Neuron (in vitro differentiated cells): ENCODE data around the gene TNFRSF8.

Experiments used
- H2AFZ ChIP-seq: one replicate; pipeline ENCODE4 v1.6.1; 2013; ENCODE audit warnings: low read depth, mild to moderate bottlenecking, inconsistent platforms, low read length, moderate library complexity
- H3K27me3 ChIP-seq: one replicate; pipeline ENCODE4 v1.6.1; 2013; ENCODE audit warnings: low read length; ENCODE audit not compliant: insufficient read depth
- H3K36me3 ChIP-seq: one replicate; pipeline ENCODE4 v1.6.1; 2013; ENCODE audit warnings: low read length; ENCODE audit not compliant: insufficient read depth
- H3K4me1 ChIP-seq: one replicate; pipeline ENCODE4 v1.6.1; 2013; ENCODE audit warnings: low read length; ENCODE audit not compliant: insufficient read depth
- H3K4me3 ChIP-seq: 2 replicates; pipeline ENCODE4 v1.5.1; 2013; ENCODE audit warnings: mild to moderate bottlenecking, low read length, moderate library complexity
- H3K9me3 ChIP-seq: one replicate; pipeline ENCODE4 v1.6.1; 2013; ENCODE audit warnings: low read length

Gene TNFRSF8

DNA sequence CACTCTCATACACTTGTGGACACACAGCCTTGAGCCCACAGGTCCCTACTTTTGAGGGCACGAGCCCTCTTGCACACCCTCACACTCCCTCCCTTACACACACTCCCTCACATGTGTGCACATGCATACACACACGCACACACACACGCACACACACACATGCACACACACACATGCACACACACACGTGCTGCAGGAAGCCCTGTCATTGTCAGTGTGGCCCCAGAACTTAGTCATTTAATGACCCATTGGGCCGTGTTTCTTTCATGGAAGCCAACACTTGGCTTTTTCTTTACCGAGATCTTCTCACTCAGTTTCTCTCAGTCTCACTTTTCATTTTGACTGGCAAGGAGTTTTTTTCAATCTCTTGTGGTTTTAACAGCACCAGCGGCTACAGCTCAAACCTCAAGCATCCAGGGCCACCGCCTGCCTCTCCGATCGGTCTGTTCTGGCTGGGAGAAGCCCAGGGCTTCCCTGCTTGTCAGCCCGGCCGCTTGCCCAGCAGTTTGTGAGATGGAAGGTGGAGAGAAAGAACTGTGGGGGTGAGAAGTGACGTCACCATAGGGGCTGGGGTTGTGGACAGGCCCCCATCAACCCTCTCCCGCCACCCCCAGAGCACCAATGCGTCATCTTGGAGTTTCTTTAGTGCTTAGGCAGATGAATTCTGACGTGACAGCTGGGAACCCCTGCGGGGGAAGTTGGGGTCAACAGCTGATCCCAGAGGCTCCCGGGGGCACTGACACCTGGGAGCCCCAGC, 15.8 kb upstream of the TNFRSF8 start:
- H3K27me3 ChIP-seq = no peaks in the 10 kb centered on the region
- H3K4me3 ChIP-seq = no peak overlapping the region
- H3K36me3 ChIP-seq = no peaks in the 10 kb centered on the region
- H3K9me3 ChIP-seq = no peaks in the 10 kb centered on the region
- H2AFZ ChIP-seq = no peak overlapping the region
- H3K4me1 ChIP-seq = peaks cover 15% of the 10 kb centered on the region

- Histone ChIP-seq H3K27me3 (no peaks in the 10 kb centered on the region), H3K4me3 (no peak overlapping the region), H3K36me3 (no peaks in the 10 kb centered on the region), H2AFZ (no peak overlapping the region), H3K4me1 (peaks cover 26% of the 10 kb centered on the region), H3K9me3 (no peaks in the 10 kb centered on the region)
Observed at GRCh38 chr1:12048372-12048771, 14.7 kb upstream of the TNFRSF8 start.

DNA sequence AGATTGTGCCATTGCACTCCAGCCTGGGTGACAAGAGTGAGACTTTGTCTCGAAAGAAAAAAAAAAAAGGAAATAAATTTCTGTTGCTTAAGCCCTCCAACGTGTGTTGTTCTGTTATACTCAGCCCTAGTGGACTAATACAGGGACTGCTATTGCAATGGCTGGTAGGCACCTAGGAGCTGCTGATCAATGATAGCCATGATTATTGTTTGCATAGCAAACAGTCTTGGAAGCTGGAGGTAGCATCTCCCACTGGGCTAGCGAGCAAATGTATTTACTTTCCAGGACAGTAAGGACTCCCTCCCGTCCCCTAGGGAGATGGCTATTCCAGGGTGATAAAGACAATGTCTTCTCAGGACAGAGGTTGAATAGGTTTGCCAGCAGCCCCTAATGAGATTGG, 13.5 kb upstream of the TNFRSF8 start:
- Histone ChIP-seq H3K36me3 (no peaks in the 10 kb centered on the region), H3K4me1 (peaks cover 38% of the 10 kb centered on the region), H3K4me3 (no peak overlapping the region), H3K27me3 (no peaks in the 10 kb centered on the region), H3K9me3 (no peaks in the 10 kb centered on the region), H2AFZ (no peak overlapping the region)

DNA sequence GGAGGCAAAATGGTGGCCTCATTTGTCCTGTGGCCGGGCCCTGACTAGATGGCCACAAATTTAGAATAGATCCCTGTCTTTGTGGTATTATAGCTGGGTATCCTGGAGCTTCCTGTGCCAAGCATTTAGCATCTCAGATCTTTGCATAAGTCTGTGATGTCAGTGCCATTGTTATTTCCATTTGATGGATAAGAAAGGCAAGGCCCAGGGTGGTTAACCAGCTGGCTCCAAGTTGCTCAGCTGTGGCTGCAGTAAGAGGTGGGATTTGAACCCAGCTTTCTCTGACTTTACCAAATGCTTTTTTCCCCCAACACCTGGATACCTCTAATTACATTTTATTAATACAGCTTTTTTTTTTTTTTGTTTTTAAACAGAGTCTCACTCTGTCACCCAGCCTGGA, 11.7 kb upstream of the TNFRSF8 start:
- Histone ChIP-seq H2AFZ (no peak overlapping the region), H3K27me3 (no peaks in the 10 kb centered on the region), H3K4me1 (peaks cover 42% of the 10 kb centered on the region), H3K4me3 (no peak overlapping the region), H3K36me3 (no peaks in the 10 kb centered on the region), H3K9me3 (no peaks in the 10 kb centered on the region)

DNA sequence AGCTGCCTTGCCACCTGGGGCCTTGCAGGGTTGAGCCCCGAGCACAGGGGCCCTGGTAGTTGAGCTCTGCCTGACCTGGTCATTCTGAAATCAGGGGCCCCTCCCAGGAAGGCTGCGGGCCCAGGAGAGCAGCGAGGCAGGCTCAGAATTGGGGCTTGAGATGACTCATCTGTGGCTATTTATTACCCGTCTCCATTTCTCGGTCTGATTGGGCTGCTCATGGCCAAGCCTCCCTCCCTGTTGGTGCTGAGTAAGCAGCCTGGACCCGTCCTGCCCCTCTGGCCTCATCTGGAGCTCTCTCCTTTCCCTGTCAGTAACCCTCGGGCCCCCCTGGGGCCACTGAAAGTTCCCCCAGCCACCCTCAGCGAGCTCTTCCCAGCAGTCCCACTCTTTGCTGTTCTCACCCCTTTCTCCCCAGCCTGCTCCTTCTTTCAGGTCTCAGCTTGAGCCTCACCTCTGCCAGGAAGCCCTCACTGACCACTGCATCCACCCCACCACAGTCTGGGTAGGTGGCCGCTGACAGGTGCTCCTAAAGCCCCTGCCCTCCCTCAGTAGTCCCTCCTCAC, 11.0 kb upstream of the TNFRSF8 start:
- Histone ChIP-seq H3K27me3 (no peaks in the 10 kb centered on the region), H3K4me3 (no peak overlapping the region), H2AFZ (peak overlapping the region; percentile 1), H3K9me3 (no peaks in the 10 kb centered on the region), H3K36me3 (no peaks in the 10 kb centered on the region), H3K4me1 (peaks cover 38% of the 10 kb centered on the region)

DNA sequence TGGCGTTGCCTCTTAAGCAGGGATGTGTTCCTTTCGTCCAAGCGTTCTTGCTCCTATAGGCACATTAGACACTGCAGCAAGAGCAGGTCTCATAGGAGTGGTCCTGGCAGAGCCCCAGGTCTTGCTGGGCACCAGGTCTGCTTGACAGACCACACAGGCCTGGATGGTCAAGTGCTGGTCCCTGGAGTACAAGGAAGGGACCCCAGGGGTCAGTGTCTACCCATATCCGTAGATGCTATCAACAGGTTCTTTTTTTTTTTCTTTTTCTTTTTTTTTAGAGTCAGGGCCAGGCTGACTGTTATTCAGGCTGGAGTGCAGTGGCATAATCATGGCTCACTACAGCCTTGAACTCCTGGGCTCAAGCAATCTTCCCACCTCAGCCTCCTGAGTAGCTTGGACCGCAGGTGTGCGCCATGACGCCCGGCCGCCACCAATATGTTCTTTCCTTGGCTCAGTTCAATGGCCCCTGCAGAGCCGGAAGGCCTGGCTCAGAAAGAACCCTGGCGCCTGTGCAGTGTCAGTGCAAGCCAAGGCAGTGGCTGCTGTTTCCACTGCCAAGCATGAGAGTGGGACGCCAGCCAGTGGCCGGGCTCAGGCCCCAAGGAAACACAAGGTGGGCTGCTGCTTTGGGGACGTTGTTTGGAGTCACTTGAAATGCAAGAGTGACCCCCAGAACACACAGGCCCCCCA, 10.0 kb upstream of the TNFRSF8 start:
- Histone ChIP-seq H3K36me3 (no peaks in the 10 kb centered on the region), H3K27me3 (no peaks in the 10 kb centered on the region), H3K9me3 (no peaks in the 10 kb centered on the region), H2AFZ (no peak overlapping the region), H3K4me3 (no peak overlapping the region), H3K4me1 (peaks cover 34% of the 10 kb centered on the region)

- H3K27me3 ChIP-seq = no peaks in the 10 kb centered on the region
- no peak overlapping the region for H3K4me3 ChIP-seq
- H3K36me3 ChIP-seq = no peaks in the 10 kb centered on the region
- peaks cover 34% of the 10 kb centered on the region for H3K4me1 ChIP-seq
- no peaks in the 10 kb centered on the region for H3K9me3 ChIP-seq
- H2AFZ ChIP-seq = no peak overlapping the region
Observed at GRCh38 chr1:12053752-12054548, 9.2 kb upstream of the TNFRSF8 start.

GRCh38 chr1:12055259-12055658, 7.8 kb upstream of the TNFRSF8 start:
- Histone ChIP-seq H3K4me3 (no peak overlapping the region), H2AFZ (no peak overlapping the region), H3K9me3 (no peaks in the 10 kb centered on the region), H3K27me3 (no peaks in the 10 kb centered on the region), H3K4me1 (peaks cover 34% of the 10 kb centered on the region), H3K36me3 (no peaks in the 10 kb centered on the region)

- H3K9me3 ChIP-seq = no peaks in the 10 kb centered on the region
- H2AFZ ChIP-seq = no peak overlapping the region
- H3K4me3 ChIP-seq = no peak overlapping the region
- peaks cover 3% of the 10 kb centered on the region for H3K27me3 ChIP-seq
- H3K4me1 ChIP-seq = peaks cover 34% of the 10 kb centered on the region
- no peaks in the 10 kb centered on the region for H3K36me3 ChIP-seq
Observed at GRCh38 chr1:12056331-12056841, 6.7 kb upstream of the TNFRSF8 start.

- Histone ChIP-seq H3K36me3 (no peaks in the 10 kb centered on the region), H3K4me3 (no peak overlapping the region), H3K9me3 (no peaks in the 10 kb centered on the region), H3K4me1 (peaks cover 26% of the 10 kb centered on the region), H3K27me3 (peaks cover 11% of the 10 kb centered on the region), H2AFZ (no peak overlapping the region)
Observed at GRCh38 chr1:12057382-12057781, 5.7 kb upstream of the TNFRSF8 start.

- no peak overlapping the region for H3K4me3 ChIP-seq
- no peaks in the 10 kb centered on the region for H3K9me3 ChIP-seq
- no peaks in the 10 kb centered on the region for H3K36me3 ChIP-seq
- peaks cover 16% of the 10 kb centered on the region for H3K27me3 ChIP-seq
- H2AFZ ChIP-seq = no peak overlapping the region
- H3K4me1 ChIP-seq = peaks cover 18% of the 10 kb centered on the region
Observed at GRCh38 chr1:12057940-12058687, 5.0 kb upstream of the TNFRSF8 start.

- no peak overlapping the region for H2AFZ ChIP-seq
- no peak overlapping the region for H3K4me3 ChIP-seq
- H3K9me3 ChIP-seq = no peaks in the 10 kb centered on the region
- H3K4me1 ChIP-seq = peaks cover 8% of the 10 kb centered on the region
- H3K36me3 ChIP-seq = no peaks in the 10 kb centered on the region
- H3K27me3 ChIP-seq = peaks cover 28% of the 10 kb centered on the region
Observed at GRCh38 chr1:12059226-12059625, 3.9 kb upstream of the TNFRSF8 start.
